ENCODE results near the gene EDNRA. TPM values are rescaled to one million over a fixed set of nuclear protein-coding genes. Genes with fewer than 3 reads are reported as not detected.
A peak's percentile ranks its signal among the peaks of the same experiment; 100 is the strongest.

EDNRA gene
- total and polyA plus RNA-seq, 2 of the 4 experiments (the other 2 are of a cell fraction): 3.8 to 6.5 TPM

DNA sequence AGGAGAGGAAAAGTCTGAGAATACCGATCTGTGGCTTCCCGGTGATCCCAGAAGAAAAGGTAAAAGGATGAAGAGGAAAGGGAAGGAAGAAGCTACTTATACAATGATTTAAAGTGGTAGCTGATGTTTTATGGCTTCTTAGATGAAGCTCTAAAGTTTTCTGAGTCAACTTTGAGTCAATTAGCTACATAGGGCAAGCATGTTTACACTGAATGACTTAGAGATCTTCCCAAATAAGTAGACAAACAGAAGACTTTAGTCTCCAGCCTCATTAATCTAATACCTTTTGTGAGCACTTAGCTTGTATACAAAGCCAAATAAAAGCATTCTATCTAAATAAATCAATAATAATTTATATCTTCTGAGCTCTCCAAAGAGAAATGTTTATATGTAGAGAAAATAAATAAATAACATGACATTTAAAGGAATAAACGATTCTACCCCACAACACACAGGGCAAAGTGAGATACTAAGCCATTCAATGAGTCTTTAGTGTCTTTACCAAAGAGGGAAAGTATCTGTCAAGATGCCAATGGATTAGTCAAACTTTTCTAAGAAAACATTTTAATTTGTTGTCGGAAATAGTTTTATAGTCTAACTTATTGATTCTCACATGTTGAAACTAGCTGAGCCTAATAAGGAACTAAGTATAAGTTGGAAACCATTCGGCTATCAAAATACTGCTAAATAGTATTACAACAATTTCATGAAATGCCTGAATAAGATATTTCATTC is 90.3 kb downstream of the EDNRA start:
- peak overlapping the region; percentile 77 for H2BK5ac ChIP-seq (ENCODE audit: low read depth, low read length, poor library complexity, severe bottlenecking)
- H3K36me3 ChIP-seq (ENCODE audit: control insufficient read depth, insufficient read depth, low read length): no peaks in the 10 kb centered on the region
- no TSS peak for BruUV-seq (replicated peaks)
- POLR2A ChIA-PET (ENCODE audit: unreplicated experiment): interaction anchor here (0.6 to 0.7 kb wide), 2 partner anchors 313 to 1527 kb away, joined by 4 to 13 read pairs; no protein-coding TSS in a partner anchor
- H4K5ac ChIP-seq (ENCODE audit: low read depth, low read length): peak overlapping the region; percentile 32; the same call in 1 of the 2 replicates
- H4K20me1 ChIP-seq (ENCODE audit: insufficient read depth, low read length): no peaks in the 10 kb centered on the region
- H2BK20ac ChIP-seq (ENCODE audit: low read depth, low read length): no peak overlapping the region
- DNase-seq (peak; percentile 44), ATAC-seq (ENCODE audit: low read depth) (peak; percentile 72)
- no peak overlapping the region for H2AFZ ChIP-seq (replicated peaks; ENCODE audit: low read length, poor library complexity)
- no peaks in the 10 kb centered on the region for H3K27me3 ChIP-seq (ENCODE audit: control insufficient read depth, insufficient read depth, low read length)
- H3K4me2 ChIP-seq (ENCODE audit: low read depth, low read length): peak overlapping the region; percentile 43; the same call in 1 of the 2 replicates
- H2AK5ac ChIP-seq (ENCODE audit: low read depth, low read length): 0 out of 2 replicates have a peak overlapping the region, but pooled peaks have one; percentile 35
- H3K18ac ChIP-seq (ENCODE audit: low read depth, low read length): peak overlapping the region; percentile 80; the same call in 1 of the 2 replicates
- H2AK9ac ChIP-seq (replicated peaks; ENCODE audit: low read depth, low read length, poor library complexity): no peak overlapping the region
- no peak for TF ChIP-seq MXI1 (IDR thresholded peaks at IDR 0.05; ENCODE audit: borderline replicate concordance, low read depth, low read length)
- TF ChIP-seq, protein P1, sequence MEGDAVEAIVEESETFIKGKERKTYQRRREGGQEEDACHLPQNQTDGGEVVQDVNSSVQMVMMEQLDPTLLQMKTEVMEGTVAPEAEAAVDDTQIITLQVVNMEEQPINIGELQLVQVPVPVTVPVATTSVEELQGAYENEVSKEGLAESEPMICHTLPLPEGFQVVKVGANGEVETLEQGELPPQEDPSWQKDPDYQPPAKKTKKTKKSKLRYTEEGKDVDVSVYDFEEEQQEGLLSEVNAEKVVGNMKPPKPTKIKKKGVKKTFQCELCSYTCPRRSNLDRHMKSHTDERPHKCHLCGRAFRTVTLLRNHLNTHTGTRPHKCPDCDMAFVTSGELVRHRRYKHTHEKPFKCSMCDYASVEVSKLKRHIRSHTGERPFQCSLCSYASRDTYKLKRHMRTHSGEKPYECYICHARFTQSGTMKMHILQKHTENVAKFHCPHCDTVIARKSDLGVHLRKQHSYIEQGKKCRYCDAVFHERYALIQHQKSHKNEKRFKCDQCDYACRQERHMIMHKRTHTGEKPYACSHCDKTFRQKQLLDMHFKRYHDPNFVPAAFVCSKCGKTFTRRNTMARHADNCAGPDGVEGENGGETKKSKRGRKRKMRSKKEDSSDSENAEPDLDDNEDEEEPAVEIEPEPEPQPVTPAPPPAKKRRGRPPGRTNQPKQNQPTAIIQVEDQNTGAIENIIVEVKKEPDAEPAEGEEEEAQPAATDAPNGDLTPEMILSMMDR (conservative IDR thresholded peaks at IDR 0.05; ENCODE audit: low read depth, low read length): no peak
- intact Hi-C loops (cut with micrococcal nuclease): no loop called here
- in situ Hi-C loops (cut with MboI; ENCODE audit: low sequenced_read_pairs): no loop called here
- H3K9me3 ChIP-seq (ENCODE audit: control insufficient read depth, insufficient read depth, low read length): no peaks in the 10 kb centered on the region
- H3K79me1 ChIP-seq (ENCODE audit: low read depth in 1 of 2, low read length in 2 of 2): no peaks in the 10 kb centered on the region
- H3K23ac ChIP-seq (ENCODE audit: low read depth, low read length): 0 out of 2 replicates have a peak overlapping the region, but pooled peaks have one; percentile 17
- H2BK120ac ChIP-seq (ENCODE audit: low read depth, low read length): peak overlapping the region; percentile 52; the same call in 1 of the 2 replicates
- H3K14ac ChIP-seq (replicated peaks; ENCODE audit: low read depth, low read length): 0 out of 2 replicates have a peak overlapping the region, but pooled peaks have one; percentile 36
- H3K27ac ChIP-seq (ENCODE audit: insufficient read depth, low read length): no peak overlapping the region
- CTCF ChIA-PET: interaction anchor here (0.5 to 1.1 kb wide), 5 partner anchors 10 to 1790 kb away, joined by 3 to 5 read pairs (median 3); no protein-coding TSS in a partner anchor
- H3K9me1 ChIP-seq (ENCODE audit: insufficient read depth, low read length): no peaks in the 10 kb centered on the region
- H3K9ac ChIP-seq (ENCODE audit: low read depth, low read length): no peak overlapping the region
- WGBS, 2 experiments (ENCODE audit: extremely low coverage in 2 of 2, insufficient read length in 1 of 2): no CpG with 5 or more reads among the region's 5 CpGs
- 0 out of 2 replicates have a peak overlapping the region, but pooled peaks have one; percentile 13 for H4K91ac ChIP-seq (ENCODE audit: insufficient read depth, low read depth, low read length)
- peak overlapping the region; percentile 50; the same call in 1 of the 2 replicates for H3K56ac ChIP-seq (ENCODE audit: extremely low read depth, insufficient read depth, low read length)
- no peak overlapping the region for H3K4me3 ChIP-seq (ENCODE audit: insufficient read depth, low read depth, low read length)
- H3K4ac ChIP-seq (ENCODE audit: low read depth, low read length): peak overlapping the region; percentile 39; the same call in 1 of the 2 replicates
- peak overlapping the region; percentile 61 to 88; a peak in 2 of 4 replicates for H4K8ac ChIP-seq (ENCODE audit: low read depth in 2 of 2, low read length in 2 of 2)
- dilution Hi-C loops (cut with HindIII; ENCODE audit: low sequenced_read_pairs, unreplicated experiment): no loop called here
- peak overlapping the region; percentile 82 for H2BK15ac ChIP-seq (ENCODE audit: low read depth, low read length)
- H3K4me1 ChIP-seq (ENCODE audit: control insufficient read depth, insufficient read depth, low read length): peaks cover 3% of the 10 kb centered on the region; the same call in 1 of the 2 replicates

Measured in IMR-90 (cell line).